Hippocampal formation (tissue), 2 donors: ENCODE data around the gene MIOX.

Experiments used
- DNase-seq, 2 donors: peaks; one replicate each; lab custom pipeline; 2025; lab: John Stamatoyannopoulos, UW

MIOX gene

DNA sequence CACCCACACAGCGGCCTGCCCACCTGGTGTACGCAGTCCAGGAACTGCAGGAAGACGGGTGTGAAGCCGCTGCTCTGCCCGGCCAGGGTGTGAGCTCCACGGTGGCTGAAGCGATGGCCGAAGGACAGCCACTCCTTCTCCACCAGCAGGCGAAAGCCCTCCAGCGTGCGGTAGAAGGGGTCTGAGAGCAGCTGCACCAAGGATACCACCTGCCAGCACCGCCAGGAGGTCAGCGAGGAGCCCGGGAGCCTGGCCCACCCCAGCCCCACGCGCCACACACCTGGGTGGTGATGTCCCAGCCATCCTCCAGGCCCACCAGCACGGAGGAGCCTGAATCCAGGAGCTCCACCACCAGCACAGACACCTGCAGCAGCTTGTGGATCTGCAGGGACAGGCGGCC is 31.5 kb upstream of the MIOX start:
- no peak for DNase-seq

DNA sequence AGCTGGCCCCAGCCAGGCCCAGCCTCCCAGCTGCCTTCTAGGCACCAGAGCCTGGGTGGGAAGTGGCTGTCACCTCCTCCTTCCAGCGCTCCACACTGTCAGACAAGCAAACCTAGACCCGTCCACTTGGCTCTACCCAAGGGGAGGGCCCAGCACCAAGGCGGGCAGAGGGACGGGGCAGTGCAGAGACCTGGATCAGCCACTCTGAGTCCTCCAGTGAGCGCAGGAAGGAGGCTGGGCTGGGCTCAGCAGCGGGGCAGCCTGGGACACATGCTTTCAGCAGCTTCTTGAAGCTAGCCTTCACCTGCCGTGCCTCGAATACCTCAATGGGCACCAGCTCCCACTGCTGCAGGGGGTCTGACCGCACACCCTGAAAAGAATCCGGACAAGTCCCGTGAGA is 30.6 kb upstream of the MIOX start:
- no peak for DNase-seq

DNA sequence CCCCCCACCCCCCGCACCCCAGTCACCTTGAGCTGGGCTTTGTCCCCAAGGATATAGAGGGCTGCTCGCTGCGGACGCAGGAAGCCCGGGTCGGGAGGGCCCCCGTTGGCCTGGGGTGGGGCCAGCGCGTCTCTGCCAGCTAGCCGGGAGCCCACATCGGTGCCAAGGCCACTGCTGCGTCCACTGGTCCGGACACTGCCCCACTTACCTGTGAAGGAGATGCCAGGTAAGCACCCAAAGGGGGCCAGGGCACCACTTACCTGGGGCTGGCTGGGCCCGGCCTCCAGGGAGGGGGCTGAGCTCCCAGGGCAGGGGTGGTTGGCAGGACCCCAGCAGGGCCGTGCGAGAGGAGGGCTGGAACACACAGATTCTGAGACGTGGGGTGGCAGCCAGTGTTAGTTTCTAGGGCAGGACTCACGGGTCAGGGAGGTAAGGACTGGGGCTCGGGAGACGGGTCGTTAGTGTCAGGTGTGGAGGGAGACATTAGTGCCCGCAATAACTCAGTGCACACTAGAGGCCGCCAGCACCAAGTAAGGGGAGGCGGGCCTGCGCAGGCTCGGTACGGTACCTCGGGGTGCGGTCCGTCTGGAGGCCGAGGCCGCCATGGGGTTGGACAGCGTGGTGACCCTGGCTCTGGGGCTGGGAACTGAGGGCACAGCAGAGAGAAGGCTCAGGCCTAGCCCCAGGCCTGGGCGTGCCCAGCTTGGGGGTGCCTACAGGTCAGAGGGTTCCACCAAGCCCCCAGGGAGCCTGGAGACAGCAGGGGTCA is 30.0 kb upstream of the MIOX start:
- DNase-seq, result no peak

DNA sequence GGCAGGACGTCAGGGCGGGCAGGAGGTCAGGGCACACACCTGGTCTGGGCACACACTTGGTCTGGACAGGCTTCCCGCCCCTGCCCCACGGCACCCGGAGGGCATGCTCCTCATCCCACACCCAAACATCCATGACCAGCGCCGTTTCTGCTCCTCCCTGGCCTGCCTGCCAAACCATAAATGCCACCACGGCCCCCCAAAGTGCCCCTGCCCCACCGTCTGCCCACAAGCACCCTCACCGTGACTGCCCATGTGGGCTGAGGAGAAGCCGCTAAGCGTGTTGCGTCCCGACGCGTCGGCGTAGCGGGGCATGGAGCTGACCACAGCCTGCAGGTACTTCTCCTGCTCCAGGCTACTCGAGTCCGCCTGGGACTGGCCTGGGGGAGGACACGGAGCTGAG is 27.6 kb upstream of the MIOX start:
- no peak for DNase-seq

DNA sequence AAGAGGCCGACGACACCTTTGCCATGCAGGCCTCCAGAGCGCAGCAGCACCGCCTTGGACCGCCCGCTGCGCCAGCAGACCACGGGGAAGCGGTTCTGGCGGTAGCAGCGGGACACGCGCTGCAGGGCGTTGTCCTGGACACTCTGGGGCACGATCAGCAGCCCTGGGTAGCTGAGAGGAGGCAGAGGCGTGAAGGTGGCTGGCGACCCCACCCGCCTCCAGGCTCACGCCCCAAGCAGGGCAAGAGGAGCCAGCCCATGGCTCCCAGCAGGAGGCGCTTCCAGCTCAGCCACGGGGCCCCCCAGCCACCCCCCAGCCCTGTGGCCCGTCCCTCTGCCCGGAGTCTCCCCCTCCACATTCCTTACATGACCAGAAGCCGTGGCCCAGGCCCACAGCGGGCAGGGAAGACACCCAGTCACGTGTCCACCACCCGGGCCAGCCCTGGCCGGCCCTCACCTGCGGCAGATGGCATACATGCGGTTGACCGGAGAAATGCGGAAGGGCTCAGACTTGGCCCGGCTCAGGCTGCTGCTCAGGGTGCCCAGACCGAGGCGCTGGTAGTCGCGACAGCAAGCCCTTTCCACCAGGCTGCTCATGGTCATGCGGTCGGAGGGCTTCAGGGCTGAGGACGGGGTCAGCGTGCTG is 27.0 kb upstream of the MIOX start:
- no peak for DNase-seq

DNA sequence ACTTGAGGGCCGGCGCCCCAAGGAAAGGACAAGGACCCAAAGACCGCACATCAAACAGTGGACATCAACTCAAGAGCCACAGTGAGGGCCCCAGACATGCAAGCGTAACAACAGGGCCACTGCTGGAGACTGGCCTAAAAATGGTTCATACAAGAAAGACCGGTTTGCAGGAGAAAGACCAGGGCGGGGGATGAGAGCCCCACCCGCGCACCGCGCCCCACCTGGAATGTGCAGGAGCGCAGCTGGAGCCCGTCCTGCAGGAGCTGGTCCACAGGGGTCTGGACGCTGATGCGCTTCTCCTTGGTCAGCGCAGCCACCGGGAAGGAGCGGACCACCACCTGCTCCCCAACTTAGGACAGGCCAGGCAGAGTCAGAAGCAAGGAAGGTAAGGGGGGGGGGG is 25.7 kb upstream of the MIOX start:
- DNase-seq, result no peak

DNA sequence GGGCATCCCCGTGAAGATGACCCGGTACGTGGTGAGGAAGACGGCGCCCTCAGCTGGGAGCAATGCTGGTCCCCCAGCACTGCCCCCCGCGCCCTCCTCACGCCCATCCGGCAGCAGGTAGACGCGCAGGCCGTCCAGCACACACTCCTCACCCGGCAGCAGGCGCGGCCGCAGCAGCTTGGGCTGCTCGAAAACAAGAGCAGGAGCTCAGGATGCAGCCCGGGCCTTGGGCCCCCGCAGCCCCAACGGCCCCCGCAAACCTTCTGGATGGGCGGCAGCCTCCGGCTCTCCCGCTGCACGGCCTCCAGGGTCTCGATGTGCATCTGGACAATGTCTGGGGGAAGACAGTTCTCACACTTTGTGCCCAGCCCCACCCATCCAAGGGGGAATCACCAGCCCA is 25.1 kb upstream of the MIOX start:
- DNase-seq, result no peak

DNA sequence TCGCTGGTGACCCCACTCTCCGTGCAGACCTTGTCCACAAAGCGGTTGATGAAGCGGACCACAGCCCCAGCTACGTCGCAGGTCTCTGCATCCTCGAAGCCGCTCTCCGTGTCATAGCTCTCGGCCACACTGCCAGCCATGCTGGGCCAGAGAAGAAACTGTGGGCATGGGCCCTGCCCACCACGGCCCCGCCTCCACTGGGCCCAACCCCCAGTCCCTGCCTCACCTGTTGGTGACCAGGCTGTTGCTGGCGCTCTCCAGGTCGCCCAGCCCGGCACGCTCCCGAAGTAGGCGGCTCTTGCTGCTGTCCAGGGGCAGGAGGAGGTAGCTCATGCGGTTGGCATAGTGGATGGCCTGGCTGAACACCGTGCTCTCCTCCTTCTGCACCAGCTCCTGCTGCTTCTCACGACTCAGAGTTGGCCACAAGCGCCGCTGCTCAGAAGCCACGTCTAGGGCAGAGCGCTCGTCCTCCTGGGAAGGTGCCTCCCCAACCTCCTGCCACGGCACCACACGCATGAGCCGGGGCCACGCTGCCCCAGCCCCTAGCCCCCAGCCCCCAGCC is 24.6 kb upstream of the MIOX start:
- DNase-seq, result no peak

DNA sequence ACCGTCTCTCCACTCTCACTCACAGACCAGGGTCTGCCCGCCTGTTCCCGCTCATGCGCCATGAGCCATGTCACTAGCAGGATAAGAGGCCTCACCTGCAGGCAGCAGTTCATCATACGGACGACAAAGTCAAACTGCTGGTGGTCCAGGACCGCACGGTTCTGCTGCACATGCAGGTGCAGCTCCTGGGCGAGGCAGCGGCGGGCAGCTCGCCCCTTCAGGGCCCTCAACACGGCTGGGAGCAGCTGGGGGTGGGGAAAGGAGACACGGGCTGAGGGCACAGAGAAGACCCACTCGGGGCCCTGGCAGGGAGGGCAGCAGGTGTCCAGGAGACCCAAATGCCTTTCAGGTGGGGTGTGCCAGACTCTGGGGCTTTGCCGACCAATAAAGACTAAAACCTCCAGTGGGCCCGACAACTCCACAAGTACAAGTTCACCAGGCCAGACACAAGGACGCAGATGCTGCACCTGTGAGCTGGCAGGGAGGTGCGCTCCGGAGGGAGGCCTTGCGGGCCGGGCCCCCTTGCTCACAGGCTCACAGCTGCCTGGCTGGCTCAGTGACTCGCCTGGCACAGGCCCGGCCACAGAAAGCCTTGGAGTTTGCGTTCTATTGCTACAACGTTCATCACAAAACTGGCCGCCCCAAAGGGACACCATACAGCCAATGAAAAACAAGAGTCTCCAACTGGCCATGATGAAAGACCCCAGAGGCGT is 23.3 kb upstream of the MIOX start:
- no peak for DNase-seq

DNA sequence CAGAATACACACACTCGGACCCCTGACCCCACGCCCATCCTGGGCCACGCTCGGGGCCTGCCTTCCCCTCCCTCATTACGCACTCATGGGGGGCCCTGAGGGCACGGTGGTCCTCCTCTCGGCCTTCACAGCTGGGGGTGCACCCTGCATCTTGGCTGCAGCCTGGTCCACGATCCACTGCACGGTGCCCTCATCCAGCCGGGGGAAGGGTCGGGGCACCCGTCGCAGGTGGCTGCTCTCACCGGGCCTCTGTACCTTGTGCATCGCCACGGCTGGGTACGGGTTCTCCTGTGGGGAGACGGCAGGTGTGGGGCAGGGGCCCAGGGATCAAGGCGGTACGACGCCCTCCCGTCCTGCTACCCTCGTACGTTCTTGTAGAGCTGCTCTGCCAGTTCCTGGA is 22.2 kb upstream of the MIOX start:
- no peak for DNase-seq

DNA sequence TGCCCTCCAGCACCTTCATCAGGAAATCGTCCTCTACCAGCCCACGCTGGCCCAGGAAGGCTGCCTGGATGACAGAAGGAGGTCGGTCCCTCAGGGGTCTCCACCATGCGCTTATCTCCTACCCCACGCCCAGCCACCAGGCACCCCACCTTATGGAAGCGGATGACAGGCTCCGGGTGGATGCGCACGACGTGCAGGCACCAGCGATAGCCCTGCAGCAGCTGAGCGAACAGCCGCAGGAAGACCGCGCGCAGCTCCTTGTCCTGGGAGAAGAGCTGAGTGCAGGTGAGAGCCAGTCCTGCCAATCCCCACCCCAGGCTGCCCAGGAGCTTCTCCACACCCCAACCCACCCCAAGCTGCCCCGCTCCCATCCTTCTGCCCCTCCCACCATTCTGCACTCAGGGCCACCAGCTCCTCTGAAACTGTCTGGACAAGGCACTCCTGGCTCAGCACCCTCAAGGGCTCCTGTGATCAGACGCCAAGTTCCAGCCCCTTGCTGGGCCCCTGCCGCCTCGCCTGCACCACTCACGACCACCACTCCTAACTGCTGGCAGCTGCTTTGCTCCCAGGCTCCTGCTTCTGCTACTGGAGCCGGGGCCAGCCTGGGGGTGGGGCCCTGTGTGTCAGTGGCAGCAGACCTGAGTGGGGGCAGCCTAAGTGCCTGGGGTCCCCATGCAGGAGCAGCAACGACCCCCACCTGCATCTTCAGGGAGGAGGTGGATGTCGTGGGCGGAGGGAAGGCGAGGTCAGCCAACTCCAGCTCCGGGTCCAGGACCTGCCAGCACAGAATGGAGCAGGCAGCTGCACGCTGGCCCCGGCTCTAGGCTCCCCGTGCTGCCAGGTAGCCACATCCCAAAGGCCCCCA is 21.4 kb upstream of the MIOX start:
- no peak for DNase-seq

DNA sequence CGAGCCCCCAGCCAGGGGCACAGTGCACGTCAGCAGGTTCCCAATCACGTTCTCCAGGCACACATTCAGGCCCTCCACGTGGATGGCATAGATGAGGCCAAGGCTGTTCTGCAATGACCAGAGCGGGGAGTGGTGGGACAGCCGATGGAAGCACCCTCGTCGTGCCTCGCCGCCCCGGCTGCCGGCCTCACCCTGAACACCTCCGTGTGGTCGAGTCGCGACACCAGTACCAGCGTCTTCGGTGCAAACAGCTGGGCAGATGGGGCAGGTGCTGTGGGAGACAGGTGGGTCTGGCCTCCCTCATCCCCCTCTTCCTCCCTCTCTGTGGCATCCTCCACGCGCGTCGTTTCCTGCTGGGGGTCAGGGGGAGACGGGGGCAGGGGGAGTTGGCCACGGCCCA is 19.3 kb upstream of the MIOX start:
- no peak for DNase-seq

DNA sequence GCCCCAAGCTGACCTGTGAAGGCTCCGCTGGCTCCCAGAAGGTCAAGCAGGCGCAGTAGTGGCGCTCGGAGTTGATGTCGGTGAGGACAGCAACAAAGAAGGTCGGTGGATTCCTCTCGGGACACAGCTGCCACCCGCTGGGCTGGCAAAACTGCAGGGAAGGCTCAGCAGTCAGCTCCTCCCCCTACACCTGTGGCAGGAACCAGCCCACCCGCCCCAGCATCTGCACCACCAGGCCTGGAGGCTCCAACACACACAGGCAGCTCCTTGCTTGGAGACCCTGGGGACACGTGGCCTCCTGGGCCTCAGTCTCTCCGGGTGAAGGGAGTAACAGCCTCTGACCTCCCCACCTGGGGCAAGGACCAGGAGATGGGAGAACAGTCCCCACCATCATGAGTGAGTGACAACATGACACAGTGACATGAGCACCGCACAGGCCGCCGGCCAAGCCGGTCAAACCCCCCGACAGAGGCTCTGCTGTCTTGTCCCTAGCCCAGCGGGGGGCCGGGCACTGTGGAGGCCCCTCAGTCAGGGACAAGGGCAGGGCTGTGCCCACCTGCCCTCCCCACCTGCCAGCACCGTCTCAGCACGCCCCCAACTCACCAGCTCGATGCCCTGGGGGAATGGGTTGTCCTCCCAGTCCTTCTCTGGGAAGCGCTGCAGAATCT is 18.8 kb upstream of the MIOX start:
- no peak for DNase-seq

DNA sequence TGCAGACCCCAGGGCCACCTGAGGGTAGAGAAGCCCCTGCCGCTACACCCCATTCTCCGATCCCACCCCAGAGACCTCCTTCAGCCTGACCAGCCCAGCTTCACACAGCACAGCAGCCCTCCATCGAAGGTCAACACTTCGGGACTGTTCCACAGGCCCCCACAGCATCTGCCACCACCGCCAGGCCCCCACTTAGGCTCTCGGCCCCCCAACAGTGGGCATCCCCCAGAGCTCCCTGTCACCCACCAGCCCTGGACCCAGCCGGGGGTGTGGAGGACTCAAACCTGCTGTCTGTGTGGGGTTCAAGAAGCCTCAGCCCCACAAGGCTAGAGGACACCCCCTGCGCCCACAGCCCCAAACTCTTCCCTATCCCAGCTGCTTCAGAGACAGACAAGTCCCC is 18.0 kb upstream of the MIOX start:
- DNase-seq, result no peak

DNA sequence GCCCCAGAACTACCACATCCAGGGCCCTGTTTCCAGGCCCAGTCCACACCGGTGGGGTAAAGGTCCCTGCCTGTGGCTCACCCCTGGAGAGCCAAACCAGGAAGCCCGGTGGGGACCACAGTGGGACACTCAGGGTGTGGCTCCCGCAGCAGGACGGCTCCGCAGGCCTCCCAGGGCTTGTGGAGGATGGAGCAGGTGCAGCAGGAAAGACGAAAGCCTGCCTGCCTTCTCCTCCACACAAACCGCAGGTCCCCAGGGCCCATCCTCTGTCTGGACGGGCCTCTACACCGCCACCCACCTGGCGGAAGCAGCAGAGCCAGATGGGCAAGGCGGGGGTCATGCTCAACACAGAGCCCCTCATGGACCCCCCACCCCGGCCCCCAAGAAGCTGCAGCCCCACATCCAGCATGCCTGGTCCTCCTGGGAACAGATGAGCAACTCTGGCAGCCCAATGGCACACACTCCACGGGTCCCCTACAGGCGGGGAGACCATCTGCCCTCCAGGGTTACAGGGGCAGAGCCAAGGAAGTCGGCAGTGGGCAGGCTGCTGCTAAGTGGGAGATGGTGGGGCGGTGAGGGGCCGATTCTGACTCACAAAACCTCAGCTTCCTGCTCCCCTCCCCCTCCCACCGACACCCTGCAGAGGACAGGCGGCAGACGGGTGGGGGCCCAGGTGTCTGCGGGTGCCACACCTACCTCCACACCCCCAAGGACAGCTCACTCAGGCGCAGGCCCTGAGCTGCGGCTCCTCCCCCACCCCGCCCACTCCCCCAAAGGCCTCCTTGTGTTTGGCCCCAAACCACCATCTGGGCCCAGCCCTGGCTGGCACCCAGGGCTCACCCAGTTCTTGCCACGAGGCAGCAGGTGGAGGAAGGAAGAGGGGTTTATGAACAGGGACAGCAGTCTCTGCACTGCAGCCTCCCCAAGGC is 17.0 kb upstream of the MIOX start:
- no peak for DNase-seq

DNA sequence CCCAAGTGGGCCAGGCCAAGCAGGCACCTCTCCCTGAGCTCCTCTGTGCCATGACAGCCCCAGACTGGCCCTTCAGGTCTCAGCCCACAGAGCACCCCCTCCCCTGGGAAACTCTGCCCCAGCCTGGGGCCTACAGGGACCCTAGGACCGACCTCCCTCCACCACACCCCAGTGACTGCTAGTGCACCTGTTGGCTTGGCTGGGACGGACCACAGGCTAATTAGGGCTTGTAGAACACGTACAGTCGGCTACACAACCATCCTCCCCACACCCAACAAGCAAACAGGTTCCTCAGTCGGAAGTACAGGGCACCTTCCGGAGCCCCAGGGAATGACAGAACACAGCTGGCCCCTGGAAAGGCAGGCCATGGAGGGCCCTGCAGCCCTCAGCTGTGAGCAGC is 16.2 kb upstream of the MIOX start:
- DNase-seq, result no peak

DNA sequence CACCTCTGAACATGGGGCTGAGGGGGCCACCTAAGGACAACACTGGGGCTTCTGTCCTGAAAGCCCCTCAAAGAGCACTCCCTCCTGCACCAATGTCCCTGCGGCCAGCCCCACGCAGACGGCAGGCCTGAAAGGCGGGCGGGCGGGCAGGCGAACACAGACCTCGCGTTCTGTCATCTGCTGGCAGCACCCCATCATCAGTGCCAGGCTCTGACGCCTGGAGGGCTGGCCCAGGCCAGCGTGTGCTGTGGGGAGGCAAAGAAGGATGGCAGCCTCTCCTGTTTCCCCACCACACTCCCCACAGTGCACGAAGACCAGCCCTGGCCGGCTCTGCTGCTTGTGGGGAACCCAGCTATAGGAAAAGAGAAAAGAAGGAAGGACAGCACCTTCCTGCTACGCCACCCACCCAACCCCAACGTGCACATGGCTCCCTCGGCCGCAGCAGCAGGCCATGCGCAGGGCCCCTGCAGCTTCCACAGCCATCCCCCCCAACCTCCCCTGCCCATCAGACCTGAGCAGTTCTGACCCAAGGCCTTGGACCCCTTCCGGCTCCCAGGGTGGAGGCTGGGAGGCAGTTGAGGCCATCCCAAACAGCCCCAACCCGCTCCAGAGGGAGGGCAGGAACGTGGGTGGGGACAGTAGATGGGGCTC is 15.3 kb upstream of the MIOX start:
- DNase-seq, result peak; percentile 46 to 64

DNA sequence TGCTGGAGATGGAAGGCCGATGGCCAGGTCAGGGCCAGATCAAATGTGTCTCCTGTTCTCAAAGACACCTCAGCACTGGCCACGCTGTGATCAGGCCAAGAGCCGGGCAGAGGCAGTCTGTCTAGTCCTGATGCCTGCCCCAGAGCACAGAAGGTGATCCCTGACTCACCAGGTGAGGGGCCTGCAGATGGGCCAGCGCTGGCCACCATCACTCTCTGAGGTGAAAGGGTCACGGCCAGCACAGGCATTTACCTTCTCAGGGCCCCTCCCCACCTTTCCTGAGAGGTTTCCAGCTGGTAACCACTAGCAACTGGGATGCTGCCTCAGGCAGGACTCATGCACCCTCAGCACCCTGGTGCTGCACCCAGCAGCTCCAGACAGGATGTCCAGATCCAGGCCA is 14.7 kb upstream of the MIOX start:
- no peak for DNase-seq

DNA sequence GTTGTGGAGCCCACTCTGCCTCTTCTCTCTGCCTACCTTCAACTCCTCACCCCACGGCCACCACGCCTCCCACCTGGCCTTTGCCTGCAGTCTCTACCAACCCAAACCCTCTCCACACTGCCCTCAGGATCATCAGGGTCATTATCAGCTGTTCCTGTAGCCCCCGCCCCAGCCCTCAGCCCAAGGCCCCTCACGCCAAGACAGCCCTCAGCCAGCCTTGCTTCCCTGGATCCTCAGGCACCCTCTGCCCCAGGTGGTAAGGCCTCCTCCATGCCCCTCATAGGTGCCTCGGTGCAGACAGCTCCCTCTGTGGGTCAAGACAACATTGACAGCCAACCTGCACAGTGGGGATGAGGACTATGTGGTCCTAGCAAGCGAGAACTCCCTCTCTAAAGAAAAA is 13.6 kb upstream of the MIOX start:
- no peak for DNase-seq
